ENCODE results near the gene OXT.

DNA sequence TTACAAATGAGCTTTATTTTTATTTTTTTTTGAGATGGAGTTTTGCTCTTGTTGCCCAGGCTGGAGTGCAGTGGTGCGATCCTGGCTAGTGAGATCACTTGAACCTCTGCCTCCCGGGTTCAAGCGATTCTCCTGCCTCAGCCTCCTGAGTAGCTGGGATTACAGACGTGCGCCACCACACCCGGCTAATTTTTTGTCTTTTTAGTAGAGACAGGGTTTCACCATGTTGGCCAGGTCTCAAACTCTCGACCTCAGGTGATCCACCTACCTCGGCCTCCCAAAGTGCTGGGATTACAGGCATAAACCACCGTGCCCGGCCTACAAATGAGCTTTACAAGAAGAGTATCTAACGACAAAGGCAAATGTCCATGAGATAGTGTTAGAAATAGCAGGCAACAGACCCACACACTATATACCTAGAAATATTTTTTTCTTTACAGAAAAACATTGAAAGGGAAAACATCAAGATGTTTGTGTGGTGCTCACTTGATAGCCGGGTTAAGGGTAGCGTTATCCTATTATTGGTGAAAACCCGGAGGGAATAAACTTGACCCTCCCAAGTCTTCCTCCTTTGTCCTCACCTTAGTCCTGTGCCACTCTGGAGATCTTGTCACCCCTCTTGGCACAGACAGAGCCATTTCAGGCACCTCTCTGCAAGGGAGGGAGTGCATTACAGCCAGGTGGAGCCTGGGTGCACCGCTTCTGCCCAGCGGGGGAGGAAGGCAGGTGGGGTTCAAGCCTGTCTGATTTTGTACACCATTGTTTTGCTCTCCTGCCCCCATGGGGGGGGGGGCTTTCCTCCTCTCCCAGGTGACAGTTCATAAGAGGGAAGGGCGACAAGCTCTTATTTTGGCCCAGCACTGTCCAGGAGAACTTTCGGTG lies 34.1 kb downstream of the OXT start:
- TF ChIP-seq ZNF658 (tag by site-specific recombination; IDR thresholded peaks at IDR 0.05) (no peak), ZBTB1 (tag by site-specific recombination; IDR thresholded peaks at IDR 0.05) (no peak), ZNF354C (tag by site-specific recombination; IDR thresholded peaks at IDR 0.05; ENCODE audit: borderline replicate concordance, low read depth) (no peak), ZNF433 (tag by site-specific recombination; IDR thresholded peaks at IDR 0.05; ENCODE audit: low read depth) (no peak), ZNF701 (tag by site-specific recombination; IDR thresholded peaks at IDR 0.05) (no peak)
